HEK293 (cell line): ENCODE results near the gene CCDC78.
A peak's percentile ranks its signal among the peaks of the same experiment; 100 is the strongest.

Experiments
- GLIS1 ChIP-seq: fragments of 450-650 bp; formaldehyde crosslinking; IDR thresholded peaks from 2 replicates; pipeline ENCODE4 v1.5.1; 2016; ENCODE audit warnings: missing biosample characterization, missing genetic modification characterization
- GLIS2 ChIP-seq: fragments of 450-650 bp; formaldehyde crosslinking; IDR thresholded peaks from 2 replicates; pipeline ENCODE4 v1.5.1; 2016; ENCODE audit warnings: missing biosample characterization, missing genetic modification characterization
- KLF10 ChIP-seq: fragments of 450-650 bp; IDR thresholded peaks from 2 replicates; pipeline ENCODE4 v1.5.1; 2018; ENCODE audit warnings: missing biosample characterization, mild to moderate bottlenecking, missing genetic modification characterization
- KLF8 ChIP-seq: fragments of 450-650 bp; formaldehyde crosslinking; IDR thresholded peaks from 2 replicates; pipeline ENCODE4 v1.5.1; 2016; ENCODE audit warnings: missing biosample characterization, missing genetic modification characterization
- KLF9 ChIP-seq: fragments of 450-650 bp; formaldehyde crosslinking; IDR thresholded peaks from 2 replicates; pipeline ENCODE4 v1.5.1; 2016; ENCODE audit warnings: missing biosample characterization, missing genetic modification characterization, low read depth
- MYNN ChIP-seq: fragments of 450-650 bp; formaldehyde crosslinking; IDR thresholded peaks from 2 replicates; pipeline ENCODE4 v1.5.1; 2016; ENCODE audit warnings: missing biosample characterization, missing genetic modification characterization, borderline replicate concordance
- OSR2 ChIP-seq: fragments of 450-650 bp; formaldehyde crosslinking; IDR thresholded peaks from 2 replicates; pipeline ENCODE4 v1.5.1; 2016; ENCODE audit warnings: missing biosample characterization, missing genetic modification characterization
- TRIM28 ChIP-seq: IDR thresholded peaks from 2 replicates; pipeline ENCODE4 v1.6.1; 2011; ENCODE audit warnings: low read length, control low read depth, borderline replicate concordance
- WT1 ChIP-seq: fragments of 450-650 bp; formaldehyde crosslinking; IDR thresholded peaks from 2 replicates; pipeline ENCODE4 v1.5.1; 2016; ENCODE audit warnings: missing biosample characterization, missing genetic modification characterization
- ZBTB7A ChIP-seq: fragments of 450-650 bp; formaldehyde crosslinking; IDR thresholded peaks from 2 replicates; pipeline ENCODE4 v1.5.1; 2016; ENCODE audit warnings: low read depth, missing biosample characterization, missing genetic modification characterization
- ZBTB8A ChIP-seq: fragments of 450-650 bp; formaldehyde crosslinking; IDR thresholded peaks from 2 replicates; pipeline ENCODE4 v1.5.1; 2016; ENCODE audit warnings: missing biosample characterization, missing genetic modification characterization
- ZFHX2 ChIP-seq: fragments of 450-650 bp; formaldehyde crosslinking; conservative IDR thresholded peaks from 2 replicates; pipeline ENCODE4 v1.5.1; 2016; ENCODE audit warnings: missing biosample characterization, missing genetic modification characterization
- ZFP41 ChIP-seq: fragments of 450-650 bp; formaldehyde crosslinking; IDR thresholded peaks from 2 replicates; pipeline ENCODE4 v1.5.1; 2016; ENCODE audit warnings: missing biosample characterization, missing genetic modification characterization, borderline replicate concordance
- ZNF114 ChIP-seq: fragments of 450-650 bp; formaldehyde crosslinking; IDR thresholded peaks from 2 replicates; pipeline ENCODE4 v1.5.0; 2017; ENCODE audit warnings: missing biosample characterization, missing genetic modification characterization
- ZNF16 ChIP-seq: fragments of 450-650 bp; formaldehyde crosslinking; IDR thresholded peaks from 2 replicates; pipeline ENCODE4 v1.5.1; 2016; ENCODE audit warnings: low read depth, missing biosample characterization, missing genetic modification characterization
- ZNF175 ChIP-seq: fragments of 450-650 bp; formaldehyde crosslinking; IDR thresholded peaks from 2 replicates; pipeline ENCODE4 v1.5.1; 2016; ENCODE audit warnings: missing biosample characterization, missing genetic modification characterization
- ZNF221 ChIP-seq: fragments of 450-650 bp; formaldehyde crosslinking; IDR thresholded peaks from 2 replicates; pipeline ENCODE4 v1.5.1; 2017; ENCODE audit warnings: missing biosample characterization, missing genetic modification characterization, borderline replicate concordance
- ZNF311 ChIP-seq: fragments of 450-650 bp; formaldehyde crosslinking; IDR thresholded peaks from 2 replicates; pipeline ENCODE4 v1.5.1; 2017; ENCODE audit warnings: missing biosample characterization, missing genetic modification characterization, borderline replicate concordance
- ZNF37A ChIP-seq: fragments of 450-650 bp; IDR thresholded peaks from 2 replicates; pipeline ENCODE4 v1.5.1; 2018; ENCODE audit warnings: missing biosample characterization, missing genetic modification characterization
- ZNF529 ChIP-seq: fragments of 450-650 bp; formaldehyde crosslinking; IDR thresholded peaks from 2 replicates; pipeline ENCODE4 v1.5.1; 2017; ENCODE audit warnings: missing genetic modification characterization, missing biosample characterization; ENCODE audit not compliant: insufficient replicate concordance
- ZNF549 ChIP-seq: fragments of 450-650 bp; IDR thresholded peaks from 2 replicates; pipeline ENCODE4 v1.5.1; 2018; ENCODE audit warnings: missing biosample characterization, missing genetic modification characterization, mild to moderate bottlenecking, inconsistent platforms, moderate library complexity
- ZNF555 ChIP-seq: fragments of 450-650 bp; formaldehyde crosslinking; conservative IDR thresholded peaks from 2 replicates; pipeline ENCODE4 v1.5.1; 2017; ENCODE audit warnings: missing biosample characterization, mild to moderate bottlenecking, missing genetic modification characterization, inconsistent platforms
- ZNF596 ChIP-seq: fragments of 450-650 bp; IDR thresholded peaks from 2 replicates; pipeline ENCODE4 v1.5.0; 2018; ENCODE audit warnings: missing biosample characterization, mild to moderate bottlenecking, missing genetic modification characterization, moderate library complexity
- ZNF600 ChIP-seq: fragments of 450-650 bp; formaldehyde crosslinking; IDR thresholded peaks from 2 replicates; pipeline ENCODE4 v1.5.1; 2016; ENCODE audit warnings: missing biosample characterization, missing genetic modification characterization
- ZNF776 ChIP-seq: fragments of 450-650 bp; formaldehyde crosslinking; IDR thresholded peaks from 2 replicates; pipeline ENCODE4 v1.5.0; 2017; ENCODE audit warnings: missing biosample characterization, missing genetic modification characterization, borderline replicate concordance
- TF ChIP-seq, protein P1 (sequence below): fragments of 450-650 bp; formaldehyde crosslinking; conservative IDR thresholded peaks from 2 replicates; pipeline ENCODE4 v1.5.1; 2016; ENCODE audit warnings: low read depth, missing biosample characterization, missing genetic modification characterization
- TF ChIP-seq, protein P2 (sequence below): fragments of 450-650 bp; formaldehyde crosslinking; IDR thresholded peaks from 2 replicates; pipeline ENCODE4 v1.5.1; 2017; ENCODE audit warnings: missing biosample characterization, missing genetic modification characterization
- TF ChIP-seq, protein P3 (sequence below): fragments of 450-650 bp; formaldehyde crosslinking; IDR thresholded peaks from 2 replicates; pipeline ENCODE4 v1.5.1; 2016; ENCODE audit warnings: missing biosample characterization, missing genetic modification characterization
- TF ChIP-seq, protein P4 (sequence below): fragments of 450-650 bp; formaldehyde crosslinking; IDR thresholded peaks from 2 replicates; pipeline ENCODE4 v1.5.1; 2016; ENCODE audit warnings: missing biosample characterization, missing genetic modification characterization
- TF ChIP-seq, protein P5 (sequence below): fragments of 450-650 bp; formaldehyde crosslinking; IDR thresholded peaks from 2 replicates; pipeline ENCODE4 v1.5.1; 2017; ENCODE audit warnings: missing biosample characterization, missing genetic modification characterization

The CCDC78 gene

DNA sequence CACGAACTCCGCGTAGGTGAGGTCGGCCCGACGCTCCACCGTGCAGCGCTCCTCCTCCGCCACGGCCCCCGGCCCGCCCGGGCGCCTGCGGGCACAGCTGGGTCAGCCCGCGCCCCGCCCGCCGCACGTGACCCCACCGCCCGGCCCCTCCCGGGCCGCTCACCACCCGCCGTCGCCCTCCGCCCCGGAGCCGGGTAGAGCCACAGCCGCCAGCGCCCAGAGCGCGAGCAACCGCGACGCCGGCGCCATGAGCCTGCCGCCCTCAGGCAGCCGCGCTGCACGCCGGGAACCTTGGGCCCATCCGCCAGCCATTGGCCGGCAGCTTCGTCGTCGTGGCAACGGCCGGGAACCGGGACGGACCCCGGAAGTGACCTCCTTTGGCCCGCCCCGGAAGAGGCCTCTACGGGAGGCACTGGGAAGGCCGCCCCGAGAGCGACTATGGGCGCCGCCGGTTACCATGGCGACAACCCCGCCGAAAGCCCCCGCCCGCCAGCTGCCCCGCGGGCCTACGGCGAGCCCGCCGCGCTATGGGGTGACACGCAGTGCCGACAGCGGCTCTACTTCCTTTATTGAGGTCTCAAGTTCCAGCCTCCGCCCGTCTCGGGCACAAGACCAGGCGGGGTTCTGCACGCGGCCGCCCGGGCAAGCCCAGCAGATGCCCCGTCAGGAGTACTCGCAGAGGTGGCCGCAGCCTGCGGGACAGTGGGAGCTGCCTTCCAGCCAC, 42.0 kb downstream of the CCDC78 start, which contains the start of gene JMJD8 (continued):
- TF ChIP-seq, protein P1, sequence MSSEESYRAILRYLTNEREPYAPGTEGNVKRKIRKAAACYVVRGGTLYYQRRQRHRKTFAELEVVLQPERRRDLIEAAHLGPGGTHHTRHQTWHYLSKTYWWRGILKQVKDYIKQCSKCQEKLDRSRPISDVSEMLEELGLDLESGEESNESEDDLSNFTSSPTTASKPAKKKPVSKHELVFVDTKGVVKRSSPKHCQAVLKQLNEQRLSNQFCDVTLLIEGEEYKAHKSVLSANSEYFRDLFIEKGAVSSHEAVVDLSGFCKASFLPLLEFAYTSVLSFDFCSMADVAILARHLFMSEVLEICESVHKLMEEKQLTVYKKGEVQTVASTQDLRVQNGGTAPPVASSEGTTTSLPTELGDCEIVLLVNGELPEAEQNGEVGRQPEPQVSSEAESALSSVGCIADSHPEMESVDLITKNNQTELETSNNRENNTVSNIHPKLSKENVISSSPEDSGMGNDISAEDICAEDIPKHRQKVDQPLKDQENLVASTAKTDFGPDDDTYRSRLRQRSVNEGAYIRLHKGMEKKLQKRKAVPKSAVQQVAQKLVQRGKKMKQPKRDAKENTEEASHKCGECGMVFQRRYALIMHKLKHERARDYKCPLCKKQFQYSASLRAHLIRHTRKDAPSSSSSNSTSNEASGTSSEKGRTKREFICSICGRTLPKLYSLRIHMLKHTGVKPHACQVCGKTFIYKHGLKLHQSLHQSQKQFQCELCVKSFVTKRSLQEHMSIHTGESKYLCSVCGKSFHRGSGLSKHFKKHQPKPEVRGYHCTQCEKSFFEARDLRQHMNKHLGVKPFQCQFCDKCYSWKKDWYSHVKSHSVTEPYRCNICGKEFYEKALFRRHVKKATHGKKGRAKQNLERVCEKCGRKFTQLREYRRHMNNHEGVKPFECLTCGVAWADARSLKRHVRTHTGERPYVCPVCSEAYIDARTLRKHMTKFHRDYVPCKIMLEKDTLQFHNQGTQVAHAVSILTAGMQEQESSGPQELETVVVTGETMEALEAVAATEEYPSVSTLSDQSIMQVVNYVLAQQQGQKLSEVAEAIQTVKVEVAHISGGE (tag by site-specific recombination), result peak; percentile 87
- TF ChIP-seq ZFHX2 (tag by site-specific recombination), result no peak; the same call in 1 of the 2 replicates
- TF ChIP-seq ZNF596, result peak; percentile 3; the same call in 1 of the 2 replicates
- TF ChIP-seq KLF10 (tag by site-specific recombination), result peak; percentile 48; the same call in 1 of the 2 replicates
- peak; percentile 26; the same call in 1 of the 2 replicates for TF ChIP-seq KLF8 (tag by site-specific recombination)
- TF ChIP-seq, protein P2, sequence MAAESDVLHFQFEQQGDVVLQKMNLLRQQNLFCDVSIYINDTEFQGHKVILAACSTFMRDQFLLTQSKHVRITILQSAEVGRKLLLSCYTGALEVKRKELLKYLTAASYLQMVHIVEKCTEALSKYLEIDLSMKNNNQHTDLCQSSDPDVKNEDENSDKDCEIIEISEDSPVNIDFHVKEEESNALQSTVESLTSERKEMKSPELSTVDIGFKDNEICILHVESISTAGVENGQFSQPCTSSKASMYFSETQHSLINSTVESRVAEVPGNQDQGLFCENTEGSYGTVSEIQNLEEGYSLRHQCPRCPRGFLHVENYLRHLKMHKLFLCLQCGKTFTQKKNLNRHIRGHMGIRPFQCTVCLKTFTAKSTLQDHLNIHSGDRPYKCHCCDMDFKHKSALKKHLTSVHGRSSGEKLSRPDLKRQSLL (tag by site-specific recombination), result peak; percentile 92
- no peak for TF ChIP-seq ZNF16 (tag by site-specific recombination)
- peak; percentile 60; the same call in 1 of the 2 replicates for TF ChIP-seq MYNN (tag by site-specific recombination)
- no peak for TF ChIP-seq ZNF221
- TF ChIP-seq GLIS2, result peak; percentile 84
- TF ChIP-seq OSR2 (tag by site-specific recombination), result no peak
- TF ChIP-seq ZNF600 (tag by site-specific recombination), result peak; percentile 69
- TF ChIP-seq ZNF555, result no peak
- 0 out of 2 replicates have a peak, but pooled peaks have one; percentile 15 for TF ChIP-seq ZNF37A (tag by site-specific recombination)
- TF ChIP-seq ZNF114 (tag by site-specific recombination), result no peak
- TF ChIP-seq ZNF549 (tag by site-specific recombination), result no peak
- peak; percentile 45 for TF ChIP-seq WT1 (tag by site-specific recombination)
- no peak for TF ChIP-seq ZNF776 (tag by site-specific recombination)
- no peak for TF ChIP-seq ZNF311 (tag by site-specific recombination)
- TF ChIP-seq ZNF529, result no peak
- TF ChIP-seq GLIS1 (tag by site-specific recombination), result peak; percentile 83
- TF ChIP-seq ZBTB7A (tag by site-specific recombination), result peak; percentile 80; the same call in 1 of the 2 replicates
- peak; percentile 96 for TF ChIP-seq ZBTB8A (tag by site-specific recombination)
- no peak for TF ChIP-seq TRIM28
- TF ChIP-seq, protein P3, sequence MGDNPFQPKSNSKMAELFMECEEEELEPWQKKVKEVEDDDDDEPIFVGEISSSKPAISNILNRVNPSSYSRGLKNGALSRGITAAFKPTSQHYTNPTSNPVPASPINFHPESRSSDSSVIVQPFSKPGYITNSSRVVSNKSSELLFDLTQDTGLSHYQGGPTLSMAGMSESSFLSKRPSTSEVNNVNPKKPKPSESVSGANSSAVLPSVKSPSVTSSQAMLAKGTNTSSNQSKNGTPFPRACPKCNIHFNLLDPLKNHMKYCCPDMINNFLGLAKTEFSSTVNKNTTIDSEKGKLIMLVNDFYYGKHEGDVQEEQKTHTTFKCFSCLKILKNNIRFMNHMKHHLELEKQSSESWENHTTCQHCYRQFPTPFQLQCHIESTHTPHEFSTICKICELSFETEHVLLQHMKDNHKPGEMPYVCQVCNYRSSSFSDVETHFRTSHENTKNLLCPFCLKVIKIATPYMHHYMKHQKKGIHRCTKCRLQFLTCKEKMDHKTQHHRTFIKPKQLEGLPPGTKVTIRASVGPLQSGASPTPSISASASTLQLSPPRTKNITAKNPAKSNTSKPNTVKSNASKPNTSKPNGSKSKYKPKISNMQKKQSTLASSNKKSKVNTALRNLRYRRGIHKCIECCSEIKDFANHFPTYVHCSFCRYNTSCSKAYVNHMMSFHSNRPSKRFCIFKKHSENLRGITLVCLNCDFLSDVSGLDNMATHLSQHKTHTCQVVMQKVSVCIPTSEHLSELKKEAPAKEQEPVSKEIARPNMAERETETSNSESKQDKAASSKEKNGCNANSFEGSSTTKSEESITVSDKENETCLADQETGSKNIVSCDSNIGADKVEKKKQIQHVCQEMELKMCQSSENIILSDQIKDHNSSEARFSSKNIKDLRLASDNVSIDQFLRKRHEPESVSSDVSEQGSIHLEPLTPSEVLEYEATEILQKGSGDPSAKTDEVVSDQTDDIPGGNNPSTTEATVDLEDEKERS (tag by site-specific recombination), result no peak
- TF ChIP-seq, protein P4, sequence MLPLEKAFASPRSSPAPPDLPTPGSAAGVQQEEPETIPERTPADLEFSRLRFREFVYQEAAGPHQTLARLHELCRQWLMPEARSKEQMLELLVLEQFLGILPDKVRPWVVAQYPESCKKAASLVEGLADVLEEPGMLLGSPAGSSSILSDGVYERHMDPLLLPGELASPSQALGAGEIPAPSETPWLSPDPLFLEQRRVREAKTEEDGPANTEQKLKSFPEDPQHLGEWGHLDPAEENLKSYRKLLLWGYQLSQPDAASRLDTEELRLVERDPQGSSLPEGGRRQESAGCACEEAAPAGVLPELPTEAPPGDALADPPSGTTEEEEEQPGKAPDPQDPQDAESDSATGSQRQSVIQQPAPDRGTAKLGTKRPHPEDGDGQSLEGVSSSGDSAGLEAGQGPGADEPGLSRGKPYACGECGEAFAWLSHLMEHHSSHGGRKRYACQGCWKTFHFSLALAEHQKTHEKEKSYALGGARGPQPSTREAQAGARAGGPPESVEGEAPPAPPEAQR, result no peak
- TF ChIP-seq, protein P5, sequence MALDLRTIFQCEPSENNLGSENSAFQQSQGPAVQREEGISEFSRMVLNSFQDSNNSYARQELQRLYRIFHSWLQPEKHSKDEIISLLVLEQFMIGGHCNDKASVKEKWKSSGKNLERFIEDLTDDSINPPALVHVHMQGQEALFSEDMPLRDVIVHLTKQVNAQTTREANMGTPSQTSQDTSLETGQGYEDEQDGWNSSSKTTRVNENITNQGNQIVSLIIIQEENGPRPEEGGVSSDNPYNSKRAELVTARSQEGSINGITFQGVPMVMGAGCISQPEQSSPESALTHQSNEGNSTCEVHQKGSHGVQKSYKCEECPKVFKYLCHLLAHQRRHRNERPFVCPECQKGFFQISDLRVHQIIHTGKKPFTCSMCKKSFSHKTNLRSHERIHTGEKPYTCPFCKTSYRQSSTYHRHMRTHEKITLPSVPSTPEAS (tag by site-specific recombination), result no peak
- TF ChIP-seq ZFP41 (tag by site-specific recombination), result no peak
- TF ChIP-seq KLF9 (tag by site-specific recombination), result peak; percentile 13; the same call in 1 of the 2 replicates
- TF ChIP-seq ZNF175, result no peak
